Keratinocyte (primary cell): ENCODE data around the gene PDE11A.

ENCODE experiments used
- CTCF ChIP-seq, 3 experiments: IDR thresholded peaks in 1 of 3; conservative IDR thresholded peaks in 1 of 3; optimal IDR thresholded peaks in 1 of 3; 2 replicates in 2 of 3; 3 replicates in 1 of 3; pipeline versions ENCODE3 to v1.5.1; 2011; ENCODE audit warnings: low read length in 3 of 3, mild to moderate bottlenecking in 3 of 3, moderate library complexity in 2 of 3, control low read depth in 1 of 3, inconsistent platforms in 1 of 3; ENCODE audit not compliant: insufficient read depth in 2 of 3; ENCODE audit errors: extremely low read depth in 1 of 3
- EZH2 ChIP-seq: IDR thresholded peaks from one replicate; pipeline ENCODE4 v1.6.1; 2012; ENCODE audit warnings: inconsistent platforms, mild to moderate bottlenecking, low read length, moderate library complexity

- TF ChIP-seq CTCF (optimal IDR thresholded peaks at IDR 0.05 in 1 of 3, IDR thresholded peaks at IDR 0.05 in 1 of 3, conservative IDR thresholded peaks at IDR 0.05 in 1 of 3; ENCODE audit: extremely low read depth in 1 of 3, insufficient read depth in 2 of 3, low read length in 3 of 3) = no peak
- no peak for TF ChIP-seq EZH2
These were observed 341.8 kb downstream of the PDE11A start for GRCh38 chr2:177730792-177731191.
